IMR-90 (cell line): ENCODE results near the gene DOCK10. TPM values are rescaled to one million over a fixed set of nuclear protein-coding genes. Genes with fewer than 3 reads are reported as not detected.

Experiments
- ATAC-seq: fragments of 200-7000 bp; cut with Tn5 transposase; 2 replicates; pipeline ENCODE4 v1.9.1; 2020; ENCODE audit warnings: low read depth, mild to moderate bottlenecking, moderate library complexity
- BruUV-seq: library from RNA; stranded (reverse); fragments of 400-500 nt; replicated peaks from 2 replicates; lab custom pipeline; 2021; lab: Mats Ljungman, UMichigan
- CTCF ChIA-PET: fragments of 300-600 bp; formaldehyde crosslinking; extraction: SDS; loops from one replicate; lab custom pipeline; 2021; ENCODE audit warnings: antibody characterized with exemption; lab: Yijun Ruan, JAX
- POLR2A ChIA-PET: fragments of 300-600 bp; sonication (Branson Sonifier 250); formaldehyde crosslinking; loops from one replicate; lab custom pipeline; 2022; ENCODE audit warnings: antibody characterized with exemption; ENCODE audit not compliant: unreplicated experiment; lab: Charles Lee
- DNase-seq: peaks from one replicate; pipeline ENCODE4 v3.0.0; 2013
- H2AFZ ChIP-seq: replicated peaks from 2 replicates; pipeline ENCODE3; 2013; ENCODE audit warnings: low read length, mild to moderate bottlenecking; ENCODE audit not compliant: poor library complexity
- H2AK5ac ChIP-seq: 2 replicates; pipeline ENCODE4 v1.6.1; 2013; ENCODE audit warnings: low read depth, low read length, inconsistent platforms
- H2AK9ac ChIP-seq: replicated peaks from 2 replicates; pipeline ENCODE3; 2013; ENCODE audit warnings: mild to moderate bottlenecking, low read depth, low read length, moderate library complexity; ENCODE audit not compliant: poor library complexity
- H2BK120ac ChIP-seq: 2 replicates; pipeline ENCODE4 v1.6.1; 2013; ENCODE audit warnings: low read depth, low read length, inconsistent platforms
- H2BK15ac ChIP-seq: 3 replicates; pipeline ENCODE4 v1.6.1; 2013; ENCODE audit warnings: low read depth, low read length, inconsistent platforms
- H2BK20ac ChIP-seq: 2 replicates; pipeline ENCODE4 v1.6.1; 2013; ENCODE audit warnings: low read depth, mild to moderate bottlenecking, inconsistent platforms, low read length, moderate library complexity
- H2BK5ac ChIP-seq: 2 replicates; pipeline ENCODE4 v1.6.1; 2013; ENCODE audit warnings: mild to moderate bottlenecking, low read depth, low read length, inconsistent platforms; ENCODE audit not compliant: poor library complexity, severe bottlenecking
- H3K14ac ChIP-seq: replicated peaks from 2 replicates; pipeline ENCODE4 v1.6.1; 2013; ENCODE audit warnings: low read depth, low read length, inconsistent platforms
- H3K18ac ChIP-seq: 2 replicates; pipeline ENCODE4 v1.6.1; 2013; ENCODE audit warnings: low read depth, low read length, control low read depth
- H3K23ac ChIP-seq: 2 replicates; pipeline ENCODE4 v1.6.1; 2013; ENCODE audit warnings: low read depth, low read length, inconsistent platforms
- H3K27ac ChIP-seq: 2 replicates; pipeline ENCODE4 v1.5.1; 2013; ENCODE audit warnings: mild to moderate bottlenecking, control low read depth, low read length; ENCODE audit not compliant: insufficient read depth
- H3K27me3 ChIP-seq: 2 replicates; pipeline ENCODE4 v1.6.1; 2013; ENCODE audit warnings: low read length; ENCODE audit not compliant: control insufficient read depth, insufficient read depth
- H3K36me3 ChIP-seq: 2 replicates; pipeline ENCODE4 v1.6.1; 2013; ENCODE audit warnings: low read length, mixed read lengths; ENCODE audit not compliant: control insufficient read depth, insufficient read depth
- H3K4ac ChIP-seq: 2 replicates; pipeline ENCODE4 v1.6.1; 2013; ENCODE audit warnings: low read depth, low read length, inconsistent platforms
- H3K4me1 ChIP-seq: 2 replicates; pipeline ENCODE4 v1.6.1; 2013; ENCODE audit warnings: low read length, mixed read lengths; ENCODE audit not compliant: control insufficient read depth, insufficient read depth
- H3K4me2 ChIP-seq: 2 replicates; pipeline ENCODE4 v1.6.1; 2013; ENCODE audit warnings: low read depth, mild to moderate bottlenecking, control low read depth, low read length, moderate library complexity
- H3K4me3 ChIP-seq: 2 replicates; pipeline ENCODE4 v1.5.1; 2013; ENCODE audit warnings: low read depth, mild to moderate bottlenecking, control low read depth, low read length, moderate library complexity; ENCODE audit not compliant: insufficient read depth
- H3K56ac ChIP-seq: 2 replicates; pipeline ENCODE4 v1.6.1; 2013; ENCODE audit warnings: low read length, inconsistent platforms; ENCODE audit not compliant: insufficient read depth; ENCODE audit errors: extremely low read depth
- H3K79me1 ChIP-seq, 2 experiments: 2 replicates each; pipeline ENCODE4 v1.6.1; 2013; ENCODE audit warnings: low read length in 2 of 2, inconsistent platforms in 1 of 2, low read depth in 1 of 2
- H3K9ac ChIP-seq: 2 replicates; pipeline ENCODE4 v1.6.1; 2013; ENCODE audit warnings: low read depth, low read length, control low read depth
- H3K9me1 ChIP-seq: 2 replicates; pipeline ENCODE4 v1.6.1; 2013; ENCODE audit warnings: low read length, inconsistent platforms; ENCODE audit not compliant: insufficient read depth
- H3K9me3 ChIP-seq: 2 replicates; pipeline ENCODE4 v1.6.1; 2013; ENCODE audit warnings: low read length; ENCODE audit not compliant: control insufficient read depth, insufficient read depth
- H4K20me1 ChIP-seq: 2 replicates; pipeline ENCODE4 v1.6.1; 2013; ENCODE audit warnings: low read length, inconsistent platforms; ENCODE audit not compliant: insufficient read depth
- H4K5ac ChIP-seq: 2 replicates; pipeline ENCODE4 v1.6.1; 2013; ENCODE audit warnings: mild to moderate bottlenecking, low read depth, low read length, control low read depth
- H4K8ac ChIP-seq, 2 experiments: 2 replicates each; pipeline ENCODE4 v1.6.1; 2013; ENCODE audit warnings: low read depth in 2 of 2, low read length in 2 of 2, control low read depth in 1 of 2, inconsistent platforms in 1 of 2
- H4K91ac ChIP-seq: 2 replicates; pipeline ENCODE4 v1.6.1; 2013; ENCODE audit warnings: low read depth, low read length, inconsistent platforms; ENCODE audit not compliant: insufficient read depth
- BHLHE40 ChIP-seq: fragments of 150-350 bp; IDR thresholded peaks from 2 replicates; pipeline ENCODE4 v1.6.1; 2016; ENCODE audit warnings: mild to moderate bottlenecking, low read depth, low read length
- CEBPB ChIP-seq: IDR thresholded peaks from 2 replicates; pipeline ENCODE4 v1.6.1; 2012; ENCODE audit warnings: low read depth, low read length, improper control_type of control experiment
- MAFK ChIP-seq: IDR thresholded peaks from 2 replicates; pipeline ENCODE4 v1.6.1; 2012; ENCODE audit warnings: low read depth, low read length, improper control_type of control experiment
- MAZ ChIP-seq: IDR thresholded peaks from 2 replicates; pipeline ENCODE4 v1.6.1; 2012; ENCODE audit warnings: low read depth, mild to moderate bottlenecking, low read length, improper control_type of control experiment, moderate library complexity, borderline replicate concordance
- MXI1 ChIP-seq: IDR thresholded peaks from 2 replicates; pipeline ENCODE4 v1.6.1; 2012; ENCODE audit warnings: low read depth, mild to moderate bottlenecking, low read length, moderate library complexity, borderline replicate concordance
- NFE2L2 ChIP-seq: fragments of 150-350 bp; IDR thresholded peaks from 2 replicates; pipeline ENCODE4 v1.6.1; 2016; ENCODE audit warnings: low read depth, mild to moderate bottlenecking, low read length
- POLR2A ChIP-seq: IDR thresholded peaks from 2 replicates; pipeline ENCODE4 v1.6.1; 2012; ENCODE audit warnings: mild to moderate bottlenecking, low read depth, low read length
- RAD21 ChIP-seq: IDR thresholded peaks from 2 replicates; pipeline ENCODE4 v1.6.1; 2012; ENCODE audit warnings: low read length, improper control_type of control experiment
- RCOR1 ChIP-seq: IDR thresholded peaks from 2 replicates; pipeline ENCODE4 v1.6.1; 2012; ENCODE audit warnings: mild to moderate bottlenecking, low read length, improper control_type of control experiment; ENCODE audit not compliant: insufficient replicate concordance
- RFX5 ChIP-seq: IDR thresholded peaks from 2 replicates; pipeline ENCODE4 v1.8.0; 2012; ENCODE audit warnings: low read depth, mild to moderate bottlenecking, low read length, moderate library complexity
- SMC3 ChIP-seq: fragments of 150-350 bp; IDR thresholded peaks from 2 replicates; pipeline ENCODE4 v1.6.1; 2016; ENCODE audit warnings: low read depth, mild to moderate bottlenecking, antibody characterized with exemption, low read length, moderate library complexity
- USF2 ChIP-seq: fragments of 150-350 bp; IDR thresholded peaks from 2 replicates; pipeline ENCODE4 v1.6.1; 2017; ENCODE audit warnings: mild to moderate bottlenecking, antibody characterized with exemption, low read length, low read depth
- dilution Hi-C: fragments of 300-500 bp; cut with HindIII; formaldehyde crosslinking; loops from one replicate; pipeline ENCODE4 v1.14.3; 2018; ENCODE audit warnings: low sequenced_read_pairs; ENCODE audit not compliant: unreplicated experiment
- in situ Hi-C: fragments of 300-500 bp; cut with MboI; formaldehyde crosslinking; loops from 3 replicates; pipeline ENCODE4 v1.14.3; 2019; ENCODE audit warnings: low sequenced_read_pairs, inconsistent platforms, mixed read lengths
- intact Hi-C: fragments of 100-400 bp; cut with micrococcal nuclease; formaldehyde crosslinking; loops from 2 replicates; pipeline ENCODE4 v1.10.0; 2022
- polyA plus RNA-seq, 3 experiments: library from polyadenylated mRNA; depleted of rRNA; stranded (reverse); fragments of >200 nt; gene quantifications; 2 replicates each; pipeline ENCODE4 v1.2.3, GENCODE V29; 2012; ENCODE audit warnings: low replicate concordance in 1 of 3
- total RNA-seq: library from RNA; depleted of rRNA; stranded (reverse); fragments of >200 nt; gene quantifications from 2 replicates; pipeline ENCODE4 v1.2.3, GENCODE V29; 2012
- TF ChIP-seq, protein P1 (sequence below): conservative IDR thresholded peaks from 2 replicates; pipeline ENCODE4 v1.5.1; 2012; ENCODE audit warnings: mild to moderate bottlenecking, low read depth, low read length, improper control_type of control experiment

The DOCK10 gene
- total and polyA plus RNA-seq, 2 of the 4 experiments (the other 2 are of a cell fraction), result 58.6 to 75.3 TPM

DNA sequence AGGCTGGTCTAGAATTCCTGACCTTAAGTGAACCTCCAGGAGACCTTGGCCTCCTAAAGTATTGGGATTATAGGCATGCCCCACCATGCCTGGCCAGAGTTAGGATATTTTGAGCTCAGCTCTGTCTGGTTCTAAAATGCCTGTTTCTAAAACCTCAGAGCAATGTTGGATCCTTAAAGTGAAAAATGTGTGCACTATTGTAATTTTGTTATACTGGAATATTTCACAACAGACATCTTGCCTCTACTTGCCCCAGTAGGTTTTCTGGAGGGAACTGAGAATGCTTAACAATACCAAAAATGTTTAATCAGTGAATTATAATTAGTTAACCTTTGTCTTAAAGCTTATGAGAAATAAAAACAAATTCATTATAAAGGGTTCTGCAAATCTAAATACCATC, 181.5 kb downstream of the DOCK10 start:
- H3K56ac ChIP-seq, result no peak overlapping the region
- no peaks in the 10 kb centered on the region for H3K27me3 ChIP-seq
- H2AK9ac ChIP-seq, result no peak overlapping the region
- no peak overlapping the region for H3K4me3 ChIP-seq
- no peak overlapping the region for H2BK120ac ChIP-seq
- BruUV-seq, result no TSS peak
- intact Hi-C loops, result loop anchor here (5.0 kb wide), 1 partner anchor 142 kb away; no protein-coding TSS in a partner anchor
- H3K18ac ChIP-seq, result no peak overlapping the region
- no peaks in the 10 kb centered on the region for H4K20me1 ChIP-seq
- H4K8ac ChIP-seq, result no peak overlapping the region
- H4K91ac ChIP-seq, result no peak overlapping the region
- ChIA-PET CTCF (no interaction called here), POLR2A (no interaction called here)
- H2BK15ac ChIP-seq, result no peak overlapping the region
- dilution Hi-C loops, result no loop called here
- DNase-seq, result no peak
- TF ChIP-seq USF2 (no peak), RCOR1 (no peak), RAD21 (no peak), MXI1 (no peak), BHLHE40 (no peak), CEBPB (no peak), SMC3 (no peak), NFE2L2 (no peak), MAFK (no peak), POLR2A (no peak), MAZ (no peak), RFX5 (no peak)
- TF ChIP-seq, protein P1, sequence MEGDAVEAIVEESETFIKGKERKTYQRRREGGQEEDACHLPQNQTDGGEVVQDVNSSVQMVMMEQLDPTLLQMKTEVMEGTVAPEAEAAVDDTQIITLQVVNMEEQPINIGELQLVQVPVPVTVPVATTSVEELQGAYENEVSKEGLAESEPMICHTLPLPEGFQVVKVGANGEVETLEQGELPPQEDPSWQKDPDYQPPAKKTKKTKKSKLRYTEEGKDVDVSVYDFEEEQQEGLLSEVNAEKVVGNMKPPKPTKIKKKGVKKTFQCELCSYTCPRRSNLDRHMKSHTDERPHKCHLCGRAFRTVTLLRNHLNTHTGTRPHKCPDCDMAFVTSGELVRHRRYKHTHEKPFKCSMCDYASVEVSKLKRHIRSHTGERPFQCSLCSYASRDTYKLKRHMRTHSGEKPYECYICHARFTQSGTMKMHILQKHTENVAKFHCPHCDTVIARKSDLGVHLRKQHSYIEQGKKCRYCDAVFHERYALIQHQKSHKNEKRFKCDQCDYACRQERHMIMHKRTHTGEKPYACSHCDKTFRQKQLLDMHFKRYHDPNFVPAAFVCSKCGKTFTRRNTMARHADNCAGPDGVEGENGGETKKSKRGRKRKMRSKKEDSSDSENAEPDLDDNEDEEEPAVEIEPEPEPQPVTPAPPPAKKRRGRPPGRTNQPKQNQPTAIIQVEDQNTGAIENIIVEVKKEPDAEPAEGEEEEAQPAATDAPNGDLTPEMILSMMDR, result no peak
- no peaks in the 10 kb centered on the region for H3K9me3 ChIP-seq
- no peak overlapping the region for H2AFZ ChIP-seq
- H3K36me3 ChIP-seq, result peaks cover 3% of the 10 kb centered on the region
- in situ Hi-C loops, result no loop called here
- H3K27ac ChIP-seq, result no peak overlapping the region
- H3K4ac ChIP-seq, result no peak overlapping the region
- H4K5ac ChIP-seq, result no peak overlapping the region
- H2AK5ac ChIP-seq, result no peak overlapping the region
- H3K4me2 ChIP-seq, result no peak overlapping the region
- no peaks in the 10 kb centered on the region for H3K4me1 ChIP-seq
- no peak overlapping the region for H3K23ac ChIP-seq
- no peak for ATAC-seq
- no peak overlapping the region for H2BK5ac ChIP-seq
- H3K79me1 ChIP-seq, result no peaks in the 10 kb centered on the region
- H3K9me1 ChIP-seq, result no peaks in the 10 kb centered on the region
- H2BK20ac ChIP-seq, result no peak overlapping the region
- no peak overlapping the region for H3K14ac ChIP-seq
- H3K9ac ChIP-seq, result no peak overlapping the region
